Loucy (cell line): ENCODE data around the gene SEC14L2.
"Not testable (repeated sequence)": the region's sequence is repeated elsewhere in the genome, so short reads cannot be mapped to it uniquely, and the experiment has no call there.

Experiments used
- H2AFZ ChIP-seq: fragments of 200-600 bp; sonication (generic); 2 replicates; pipeline ENCODE4 v1.6.0; 2016; ENCODE audit warnings: antibody characterized with exemption, mild to moderate bottlenecking, low read length, moderate library complexity
- H3F3A ChIP-seq: fragments of 200-600 bp; 2 replicates; pipeline ENCODE4 v1.6.0; 2016; ENCODE audit warnings: antibody characterized with exemption, low read depth, mild to moderate bottlenecking
- H3K27me3 ChIP-seq: fragments of 200-600 bp; sonication (generic); 2 replicates; pipeline ENCODE4 v1.6.1; 2014; ENCODE audit warnings: low read length, mild to moderate bottlenecking; ENCODE audit not compliant: insufficient read depth, poor library complexity, severe bottlenecking
- H3K36me3 ChIP-seq: fragments of 200-600 bp; sonication (generic); 2 replicates; pipeline ENCODE4 v1.6.1; 2016; ENCODE audit warnings: low read length; ENCODE audit not compliant: insufficient read depth
- H3K4me1 ChIP-seq: fragments of 200-600 bp; sonication (generic); 2 replicates; pipeline ENCODE4 v1.5.1; 2014; ENCODE audit warnings: low read length, mild to moderate bottlenecking; ENCODE audit not compliant: insufficient read depth, poor library complexity, severe bottlenecking
- H3K4me2 ChIP-seq: fragments of 200-600 bp; sonication (generic); 2 replicates; pipeline ENCODE4 v1.6.0; 2014; ENCODE audit warnings: antibody characterized with exemption, low read length, low read depth, mild to moderate bottlenecking; ENCODE audit not compliant: poor library complexity, severe bottlenecking
- H3K4me3 ChIP-seq: fragments of 200-600 bp; sonication (generic); 2 replicates; pipeline ENCODE4 v1.5.1; 2014; ENCODE audit warnings: low read length, mild to moderate bottlenecking, mixed read lengths; ENCODE audit not compliant: poor library complexity, severe bottlenecking
- H3K79me2 ChIP-seq: fragments of 200-600 bp; sonication (generic); 2 replicates; pipeline ENCODE4 v1.6.1; 2014; ENCODE audit warnings: low read length; ENCODE audit not compliant: insufficient read depth
- H3K9ac ChIP-seq: fragments of 200-600 bp; sonication (generic); 2 replicates; pipeline ENCODE4 v1.6.0; 2014; ENCODE audit warnings: mild to moderate bottlenecking, low read depth, low read length, moderate library complexity; ENCODE audit not compliant: poor library complexity, severe bottlenecking
- H3K9me2 ChIP-seq: fragments of 200-600 bp; sonication (generic); replicated peaks from 2 replicates; pipeline ENCODE4 v1.6.1; 2016; ENCODE audit warnings: low read depth, low read length, mixed read lengths
- H3K9me3 ChIP-seq: fragments of 200-600 bp; sonication (generic); 2 replicates; pipeline ENCODE4 v1.6.1; 2014; ENCODE audit warnings: mild to moderate bottlenecking, antibody characterized with exemption, low read length, low read depth; ENCODE audit not compliant: insufficient read depth
- H4K20me1 ChIP-seq: fragments of 200-600 bp; sonication (generic); 2 replicates; pipeline ENCODE4 v1.6.0; 2014; ENCODE audit warnings: antibody characterized with exemption, low read length, mild to moderate bottlenecking; ENCODE audit not compliant: insufficient read depth, poor library complexity, severe bottlenecking
- EZH2phosphoT487 ChIP-seq: fragments of 200-600 bp; IDR thresholded peaks from 2 replicates; pipeline ENCODE4 v1.6.1; 2018; ENCODE audit warnings: antibody characterized with exemption, mild to moderate bottlenecking, moderate library complexity, borderline replicate concordance
- TF ChIP-seq, protein P1 (sequence below): fragments of 200-600 bp; sonication (generic); conservative IDR thresholded peaks from 2 replicates; pipeline ENCODE4 v1.5.1; 2014; ENCODE audit warnings: mild to moderate bottlenecking, antibody characterized with exemption, low read length

The SEC14L2 gene

DNA sequence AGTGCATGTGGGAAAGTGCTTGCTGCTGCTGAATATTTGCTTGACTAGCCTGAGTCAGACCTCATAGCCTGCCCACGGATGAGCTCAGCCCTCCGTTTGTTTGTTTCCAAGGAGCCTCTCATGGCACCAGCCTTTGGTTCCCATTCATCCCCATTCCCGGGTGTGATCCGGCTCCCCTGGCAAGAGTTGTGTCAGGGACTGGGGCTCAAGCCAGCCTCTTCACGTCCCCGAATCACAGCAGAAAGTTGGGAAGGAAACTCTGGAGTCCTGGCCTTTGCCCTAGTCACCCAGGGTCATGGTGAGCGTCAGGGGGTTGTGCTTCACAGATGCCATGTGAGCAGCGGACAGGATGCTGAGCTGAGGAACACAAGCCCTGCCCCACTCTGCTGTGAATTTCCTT, 61.2 kb downstream of the SEC14L2 start:
- Histone ChIP-seq H3F3A (no peaks in the 10 kb centered on the region), H3K4me1 (no peaks in the 10 kb centered on the region), H3K4me3 (no peak overlapping the region), H3K36me3 (no peaks in the 10 kb centered on the region), H3K9ac (no peak overlapping the region), H3K9me3 (no peaks in the 10 kb centered on the region), H3K27me3 (no peaks in the 10 kb centered on the region), H2AFZ (no peak overlapping the region), H4K20me1 (no peaks in the 10 kb centered on the region), H3K79me2 (no peaks in the 10 kb centered on the region), H3K9me2 (no peaks in the 10 kb centered on the region), H3K4me2 (no peak overlapping the region)
- TF ChIP-seq, protein P1, sequence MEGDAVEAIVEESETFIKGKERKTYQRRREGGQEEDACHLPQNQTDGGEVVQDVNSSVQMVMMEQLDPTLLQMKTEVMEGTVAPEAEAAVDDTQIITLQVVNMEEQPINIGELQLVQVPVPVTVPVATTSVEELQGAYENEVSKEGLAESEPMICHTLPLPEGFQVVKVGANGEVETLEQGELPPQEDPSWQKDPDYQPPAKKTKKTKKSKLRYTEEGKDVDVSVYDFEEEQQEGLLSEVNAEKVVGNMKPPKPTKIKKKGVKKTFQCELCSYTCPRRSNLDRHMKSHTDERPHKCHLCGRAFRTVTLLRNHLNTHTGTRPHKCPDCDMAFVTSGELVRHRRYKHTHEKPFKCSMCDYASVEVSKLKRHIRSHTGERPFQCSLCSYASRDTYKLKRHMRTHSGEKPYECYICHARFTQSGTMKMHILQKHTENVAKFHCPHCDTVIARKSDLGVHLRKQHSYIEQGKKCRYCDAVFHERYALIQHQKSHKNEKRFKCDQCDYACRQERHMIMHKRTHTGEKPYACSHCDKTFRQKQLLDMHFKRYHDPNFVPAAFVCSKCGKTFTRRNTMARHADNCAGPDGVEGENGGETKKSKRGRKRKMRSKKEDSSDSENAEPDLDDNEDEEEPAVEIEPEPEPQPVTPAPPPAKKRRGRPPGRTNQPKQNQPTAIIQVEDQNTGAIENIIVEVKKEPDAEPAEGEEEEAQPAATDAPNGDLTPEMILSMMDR, result no peak
- TF ChIP-seq EZH2phosphoT487, result no peak

DNA sequence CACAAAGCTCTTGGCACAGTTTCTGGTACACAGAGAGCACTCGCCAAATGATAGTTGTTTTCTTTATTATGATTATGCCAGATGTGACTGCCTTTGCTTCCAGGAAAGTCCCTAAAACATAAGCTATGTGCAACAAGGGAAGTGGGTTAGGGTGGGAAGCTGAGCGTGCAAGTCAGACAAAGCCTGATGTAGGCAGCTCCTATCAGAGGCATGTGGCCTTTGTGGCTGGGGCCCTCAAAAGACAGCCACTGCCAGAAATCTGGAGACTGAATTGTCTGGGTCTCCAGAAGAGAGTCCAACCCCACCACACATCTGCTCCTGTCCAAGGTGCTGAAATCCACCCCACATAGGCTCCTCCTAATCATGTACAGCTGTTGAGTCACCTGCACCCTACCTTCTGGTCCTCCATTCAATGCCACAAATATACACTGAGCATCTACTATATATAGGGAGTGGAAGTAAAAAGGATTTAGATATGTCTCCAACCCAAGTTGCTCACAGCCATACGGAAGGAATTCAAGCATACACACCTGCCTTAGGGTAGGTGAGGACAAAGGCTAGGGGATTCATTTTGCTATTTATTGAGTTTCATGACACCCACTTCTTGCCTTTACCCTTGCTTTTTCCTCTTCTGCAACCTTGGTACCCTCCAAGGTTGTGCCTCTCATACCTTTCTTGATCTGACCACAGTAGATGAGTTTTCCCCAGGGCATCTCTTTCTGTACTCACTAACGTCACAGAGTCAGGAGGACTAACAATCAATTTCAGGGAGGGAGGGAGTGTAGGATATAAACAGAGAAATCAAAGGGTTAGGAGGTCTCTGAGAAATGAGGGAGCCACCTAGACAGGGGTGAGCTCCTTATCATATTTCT, 62.6 kb downstream of the SEC14L2 start:
- H4K20me1 ChIP-seq, result no peaks in the 10 kb centered on the region
- no peaks in the 10 kb centered on the region for H3K9me3 ChIP-seq
- no peak overlapping the region for H3K9ac ChIP-seq
- no peaks in the 10 kb centered on the region for H3F3A ChIP-seq
- H2AFZ ChIP-seq, result no peak overlapping the region
- H3K9me2 ChIP-seq, result no peaks in the 10 kb centered on the region
- no peaks in the 10 kb centered on the region for H3K36me3 ChIP-seq
- H3K4me2 ChIP-seq, result no peak overlapping the region
- no peaks in the 10 kb centered on the region for H3K79me2 ChIP-seq
- no peak for TF ChIP-seq EZH2phosphoT487
- TF ChIP-seq, protein P1, result no peak
- H3K4me1 ChIP-seq, result no peaks in the 10 kb centered on the region
- H3K27me3 ChIP-seq, result no peaks in the 10 kb centered on the region
- no peak overlapping the region for H3K4me3 ChIP-seq

DNA sequence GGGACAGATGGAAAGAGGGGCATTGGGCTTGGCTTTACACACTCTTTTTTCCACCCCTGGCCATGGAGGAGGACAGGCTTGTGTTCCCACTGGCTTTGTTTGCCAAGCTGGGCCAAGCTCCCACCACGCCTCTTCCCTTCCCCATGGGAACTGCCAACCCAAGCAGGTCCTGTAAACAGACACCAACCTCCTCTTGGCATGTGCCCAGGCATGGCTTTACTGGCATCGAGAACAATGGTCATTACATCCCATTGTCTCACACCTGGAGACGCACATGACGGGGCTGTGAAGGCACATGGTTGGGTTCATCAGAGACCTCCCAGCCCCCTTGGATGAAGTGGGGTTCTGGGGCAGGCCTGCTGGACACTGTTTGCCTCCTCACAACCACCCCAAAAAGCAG, 63.3 kb downstream of the SEC14L2 start:
- Histone ChIP-seq H4K20me1 (no peaks in the 10 kb centered on the region), H3F3A (no peaks in the 10 kb centered on the region), H2AFZ (no peak overlapping the region), H3K9me2 (no peaks in the 10 kb centered on the region), H3K36me3 (no peaks in the 10 kb centered on the region), H3K79me2 (no peaks in the 10 kb centered on the region), H3K9me3 (no peaks in the 10 kb centered on the region), H3K4me1 (no peaks in the 10 kb centered on the region), H3K4me2 (no peak overlapping the region), H3K9ac (no peak overlapping the region), H3K27me3 (peaks cover 5% of the 10 kb centered on the region), H3K4me3 (no peak overlapping the region)
- TF ChIP-seq, protein P1, result no peak
- TF ChIP-seq EZH2phosphoT487, result no peak

DNA sequence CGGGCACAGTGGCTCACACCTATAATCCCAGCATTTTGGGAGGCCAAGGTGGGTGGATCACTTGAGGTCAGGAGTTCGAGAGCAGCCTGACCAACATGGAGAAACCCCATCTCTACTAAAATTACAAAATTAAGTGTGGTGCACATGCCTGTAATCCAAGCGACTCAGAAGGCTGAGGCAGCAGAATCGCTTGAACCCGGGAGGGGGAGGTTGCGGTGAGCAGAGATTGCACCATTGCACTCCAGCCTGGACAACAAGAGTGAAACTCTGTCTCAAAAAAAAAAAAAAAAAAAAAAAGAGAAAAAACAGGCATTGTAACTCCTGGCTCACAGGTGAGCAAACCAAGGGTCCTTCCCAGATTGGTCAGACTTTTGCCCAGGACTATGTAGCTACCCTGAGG, 63.7 kb downstream of the SEC14L2 start:
- H3F3A ChIP-seq, H3K36me3 ChIP-seq, H3K9me2 ChIP-seq, H4K20me1 ChIP-seq, H3K4me1 ChIP-seq, H3K4me2 ChIP-seq, H2AFZ ChIP-seq, H3K79me2 ChIP-seq, H3K4me3 ChIP-seq, H3K27me3 ChIP-seq, H3K9ac ChIP-seq, H3K9me3 ChIP-seq: not testable (repeated sequence)
